SK-N-SH (cell line): ENCODE results near the gene IL1RL2.

Experiments used
- CHD2 ChIP-seq: fragments of 150-350 bp; IDR thresholded peaks from 2 replicates; pipeline ENCODE4 v1.6.1; 2018; ENCODE audit warnings: low read length; ENCODE audit not compliant: partially characterized antibody
- JUND ChIP-seq: IDR thresholded peaks from 2 replicates; pipeline ENCODE4 v1.4.0; 2012
- YY1 ChIP-seq: IDR thresholded peaks from 2 replicates; pipeline ENCODE4 v1.4.0; 2012; ENCODE audit warnings: low read depth, mild to moderate bottlenecking
- TF ChIP-seq, protein P1 (sequence below): IDR thresholded peaks from 2 replicates; pipeline ENCODE4 v1.4.0; 2012; ENCODE audit warnings: low read depth
- TF ChIP-seq, protein P2 (sequence below): fragments of 200-600 bp; sonication (generic); IDR thresholded peaks from 2 replicates; pipeline ENCODE4 v1.6.1; 2017; ENCODE audit warnings: antibody characterized with exemption, mild to moderate bottlenecking, moderate library complexity

DNA sequence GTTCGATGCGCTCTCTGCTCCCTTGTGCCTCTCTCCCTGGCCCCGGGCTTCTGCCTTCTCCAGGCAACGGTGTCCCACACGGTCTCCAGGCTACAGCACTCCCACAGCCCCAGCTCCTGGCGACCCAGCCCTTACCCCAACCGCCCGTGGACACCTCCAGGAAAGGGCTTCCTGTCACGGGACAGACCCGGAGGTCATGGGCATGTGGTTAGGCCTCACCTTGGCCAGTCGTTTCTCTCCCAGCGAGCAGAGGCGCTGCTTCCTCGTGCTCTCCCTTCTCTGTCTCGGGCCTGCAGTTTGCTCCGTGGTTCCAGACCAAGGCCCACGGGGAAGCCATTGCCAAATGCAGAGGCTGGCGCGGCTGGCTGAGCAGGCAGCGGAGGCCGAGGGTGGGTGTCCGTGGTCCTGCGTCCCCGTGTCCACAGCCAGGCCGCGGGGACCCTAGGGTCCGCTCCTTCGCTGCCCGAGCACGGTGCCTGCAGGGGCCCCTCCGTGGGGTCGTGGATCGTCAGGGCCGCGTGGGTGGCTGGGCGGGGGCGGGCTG lies 63.5 kb downstream of the IL1RL2 start:
- TF ChIP-seq, protein P1, sequence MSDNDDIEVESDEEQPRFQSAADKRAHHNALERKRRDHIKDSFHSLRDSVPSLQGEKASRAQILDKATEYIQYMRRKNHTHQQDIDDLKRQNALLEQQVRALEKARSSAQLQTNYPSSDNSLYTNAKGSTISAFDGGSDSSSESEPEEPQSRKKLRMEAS, result no peak
- TF ChIP-seq YY1, result no peak
- TF ChIP-seq JUND, result no peak
- TF ChIP-seq CHD2, result no peak
- TF ChIP-seq, protein P2, sequence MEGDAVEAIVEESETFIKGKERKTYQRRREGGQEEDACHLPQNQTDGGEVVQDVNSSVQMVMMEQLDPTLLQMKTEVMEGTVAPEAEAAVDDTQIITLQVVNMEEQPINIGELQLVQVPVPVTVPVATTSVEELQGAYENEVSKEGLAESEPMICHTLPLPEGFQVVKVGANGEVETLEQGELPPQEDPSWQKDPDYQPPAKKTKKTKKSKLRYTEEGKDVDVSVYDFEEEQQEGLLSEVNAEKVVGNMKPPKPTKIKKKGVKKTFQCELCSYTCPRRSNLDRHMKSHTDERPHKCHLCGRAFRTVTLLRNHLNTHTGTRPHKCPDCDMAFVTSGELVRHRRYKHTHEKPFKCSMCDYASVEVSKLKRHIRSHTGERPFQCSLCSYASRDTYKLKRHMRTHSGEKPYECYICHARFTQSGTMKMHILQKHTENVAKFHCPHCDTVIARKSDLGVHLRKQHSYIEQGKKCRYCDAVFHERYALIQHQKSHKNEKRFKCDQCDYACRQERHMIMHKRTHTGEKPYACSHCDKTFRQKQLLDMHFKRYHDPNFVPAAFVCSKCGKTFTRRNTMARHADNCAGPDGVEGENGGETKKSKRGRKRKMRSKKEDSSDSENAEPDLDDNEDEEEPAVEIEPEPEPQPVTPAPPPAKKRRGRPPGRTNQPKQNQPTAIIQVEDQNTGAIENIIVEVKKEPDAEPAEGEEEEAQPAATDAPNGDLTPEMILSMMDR, result no peak
